Caco-2 (cell line): ENCODE results near the gene ASPA. TPM values are rescaled to one million over a fixed set of nuclear protein-coding genes. Genes with fewer than 3 reads are reported as not detected.

ENCODE experiments used
- BruUV-seq: library from RNA; stranded (reverse); fragments of 400-500 nt; replicated peaks from 2 replicates; lab custom pipeline; 2021; lab: Mats Ljungman, UMichigan
- CTCF ChIA-PET: fragments of 300-600 bp; sonication (Branson Sonifier 250); formaldehyde crosslinking; loops from one replicate; lab custom pipeline; 2022; ENCODE audit warnings: antibody characterized with exemption; lab: Charles Lee
- POLR2A ChIA-PET: fragments of 300-600 bp; sonication (Branson Sonifier 250); formaldehyde crosslinking; loops from one replicate; lab custom pipeline; 2022; ENCODE audit warnings: antibody characterized with exemption; lab: Charles Lee
- DNase-seq, 2 experiments: peaks; one replicate each; pipeline versions ENCODE4 v3.0.0 to v3.0.0-alpha.2; 2020 to 2022
- H3K27me3 ChIP-seq: replicated peaks from 2 replicates; pipeline ENCODE4 v1.6.0; 2011; ENCODE audit warnings: low read length; ENCODE audit not compliant: control insufficient read depth, insufficient read depth
- H3K36me3 ChIP-seq: 2 replicates; pipeline ENCODE4 v1.5.1; 2011; ENCODE audit warnings: low read length; ENCODE audit not compliant: control insufficient read depth, insufficient read depth
- H3K4me1 ChIP-seq: fragments of 250-450 bp; sonication (Bioruptor Pico); 2 replicates; pipeline ENCODE4 v1.5.1; 2020; ENCODE audit warnings: mild to moderate bottlenecking
- H3K4me3 ChIP-seq: 2 replicates; pipeline ENCODE4 v1.5.1; 2011; ENCODE audit warnings: low read depth, mild to moderate bottlenecking, control low read depth, low read length
- H3K9me3 ChIP-seq: fragments of 250-450 bp; sonication (Bioruptor Pico); 2 replicates; pipeline ENCODE4 v1.5.1; 2020; ENCODE audit warnings: mild to moderate bottlenecking, moderate library complexity
- H3K27ac Mint-ChIP-seq: one replicate; pipeline ENCODE4 v1.8.0; 2022; ENCODE audit warnings: mixed read lengths; ENCODE audit not compliant: unreplicated experiment
- H3K27me3 Mint-ChIP-seq: one replicate; pipeline ENCODE4 v1.8.0; 2022; ENCODE audit warnings: mixed read lengths; ENCODE audit not compliant: insufficient read depth, unreplicated experiment
- H3K36me3 Mint-ChIP-seq: one replicate; pipeline ENCODE4 v1.8.0; 2022; ENCODE audit warnings: mild to moderate bottlenecking, mixed read lengths; ENCODE audit not compliant: insufficient read depth, unreplicated experiment
- H3K4me1 Mint-ChIP-seq: one replicate; pipeline ENCODE4 v1.8.0; 2022; ENCODE audit warnings: low read depth, mixed read lengths; ENCODE audit not compliant: unreplicated experiment
- H3K4me3 Mint-ChIP-seq: one replicate; pipeline ENCODE4 v1.8.0; 2022; ENCODE audit warnings: mild to moderate bottlenecking, moderate library complexity, mixed read lengths; ENCODE audit not compliant: unreplicated experiment
- H3K9me3 Mint-ChIP-seq: one replicate; pipeline ENCODE4 v1.8.0; 2022; ENCODE audit warnings: mixed read lengths; ENCODE audit not compliant: unreplicated experiment
- intact Hi-C: fragments of 100-400 bp; cut with micrococcal nuclease; formaldehyde crosslinking; loops from one replicate; pipeline ENCODE4 v1.10.0; 2022; ENCODE audit not compliant: unreplicated experiment
- total RNA-seq: library from RNA; stranded (reverse); gene quantifications from 2 replicates; pipeline ENCODE4 v1.2.3, GENCODE V29; 2022
- TF ChIP-seq, protein P1 (sequence below), 2 experiments: fragments of 200-600 bp in 1 of 2; IDR thresholded peaks; 1 replicate in 1 of 2; 2 replicates in 1 of 2; pipeline versions ENCODE4 v1.5.1 to v1.8.0; 2011 to 2022; ENCODE audit warnings: antibody characterized with exemption in 1 of 2, control low read depth in 1 of 2, inconsistent platforms in 1 of 2, low read depth in 1 of 2, low read length in 1 of 2, mild to moderate bottlenecking in 1 of 2, moderate library complexity in 1 of 2; ENCODE audit not compliant: insufficient read depth in 1 of 2, severe bottlenecking in 1 of 2, unreplicated experiment in 1 of 2

Gene ASPA
- total RNA-seq, 1 experiment from 2014 or later = 0.27 TPM

DNA sequence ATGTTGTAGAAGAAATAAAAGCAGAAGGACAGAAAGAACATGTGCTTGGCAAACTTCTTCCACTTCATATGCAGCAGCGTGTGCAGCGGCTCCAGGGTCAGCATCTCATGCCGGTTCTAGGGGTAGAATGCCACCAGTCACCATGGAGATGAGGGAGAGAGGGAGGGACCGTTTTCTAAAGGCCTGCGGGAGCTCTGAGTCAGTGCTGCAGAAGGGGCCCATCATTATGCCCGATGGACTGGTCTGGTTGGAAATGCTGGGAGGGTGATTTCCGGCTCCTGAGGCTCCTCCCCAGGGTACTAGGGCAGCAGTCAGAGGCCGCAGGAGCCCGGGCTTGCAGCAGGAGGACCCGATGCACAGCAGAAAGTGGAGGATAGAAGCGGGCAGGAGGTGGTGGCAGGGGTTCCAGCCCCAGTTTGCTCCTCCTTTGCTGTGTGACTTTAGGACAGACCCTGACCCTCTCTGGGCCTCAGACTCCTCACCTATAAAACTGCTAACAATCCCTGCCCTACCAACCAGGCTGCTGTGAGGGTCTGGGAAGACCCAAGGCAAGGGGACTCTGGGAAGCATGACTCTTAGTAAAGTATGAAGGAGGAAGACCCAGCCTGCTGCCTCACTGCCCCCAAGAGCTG is 53.2 kb downstream of the ASPA start:
- Mint-ChIP-seq H3K9me3 (peaks cover 10% of the 10 kb centered on the region), H3K27ac (peak overlapping the region; percentile 97), H3K4me3 (peak overlapping the region; percentile 69), H3K4me1 (peaks cover 22% of the 10 kb centered on the region), H3K36me3 (peaks cover 22% of the 10 kb centered on the region), H3K27me3 (no peaks in the 10 kb centered on the region)
- H3K9me3 ChIP-seq = no peaks in the 10 kb centered on the region
- H3K4me3 ChIP-seq = no peak overlapping the region
- TF ChIP-seq, protein P1, sequence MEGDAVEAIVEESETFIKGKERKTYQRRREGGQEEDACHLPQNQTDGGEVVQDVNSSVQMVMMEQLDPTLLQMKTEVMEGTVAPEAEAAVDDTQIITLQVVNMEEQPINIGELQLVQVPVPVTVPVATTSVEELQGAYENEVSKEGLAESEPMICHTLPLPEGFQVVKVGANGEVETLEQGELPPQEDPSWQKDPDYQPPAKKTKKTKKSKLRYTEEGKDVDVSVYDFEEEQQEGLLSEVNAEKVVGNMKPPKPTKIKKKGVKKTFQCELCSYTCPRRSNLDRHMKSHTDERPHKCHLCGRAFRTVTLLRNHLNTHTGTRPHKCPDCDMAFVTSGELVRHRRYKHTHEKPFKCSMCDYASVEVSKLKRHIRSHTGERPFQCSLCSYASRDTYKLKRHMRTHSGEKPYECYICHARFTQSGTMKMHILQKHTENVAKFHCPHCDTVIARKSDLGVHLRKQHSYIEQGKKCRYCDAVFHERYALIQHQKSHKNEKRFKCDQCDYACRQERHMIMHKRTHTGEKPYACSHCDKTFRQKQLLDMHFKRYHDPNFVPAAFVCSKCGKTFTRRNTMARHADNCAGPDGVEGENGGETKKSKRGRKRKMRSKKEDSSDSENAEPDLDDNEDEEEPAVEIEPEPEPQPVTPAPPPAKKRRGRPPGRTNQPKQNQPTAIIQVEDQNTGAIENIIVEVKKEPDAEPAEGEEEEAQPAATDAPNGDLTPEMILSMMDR (IDR thresholded peaks at IDR 0.05; ENCODE audit: insufficient read depth in 1 of 2, low read depth in 1 of 2, low read length in 1 of 2, severe bottlenecking in 1 of 2, unreplicated experiment in 1 of 2) = no peak
- intact Hi-C loops = no loop called here
- DNase-seq = no peak
- peaks cover 36% of the 10 kb centered on the region for H3K4me1 ChIP-seq
- ChIA-PET POLR2A (no interaction called here), CTCF (interaction anchor here (0.6 kb wide), 1 partner anchor 18 kb away, joined by 3 read pairs; no protein-coding TSS in a partner anchor)
- no peaks in the 10 kb centered on the region for H3K36me3 ChIP-seq
- no peaks in the 10 kb centered on the region for H3K27me3 ChIP-seq
- TSS peak; percentile 57 for BruUV-seq

DNA sequence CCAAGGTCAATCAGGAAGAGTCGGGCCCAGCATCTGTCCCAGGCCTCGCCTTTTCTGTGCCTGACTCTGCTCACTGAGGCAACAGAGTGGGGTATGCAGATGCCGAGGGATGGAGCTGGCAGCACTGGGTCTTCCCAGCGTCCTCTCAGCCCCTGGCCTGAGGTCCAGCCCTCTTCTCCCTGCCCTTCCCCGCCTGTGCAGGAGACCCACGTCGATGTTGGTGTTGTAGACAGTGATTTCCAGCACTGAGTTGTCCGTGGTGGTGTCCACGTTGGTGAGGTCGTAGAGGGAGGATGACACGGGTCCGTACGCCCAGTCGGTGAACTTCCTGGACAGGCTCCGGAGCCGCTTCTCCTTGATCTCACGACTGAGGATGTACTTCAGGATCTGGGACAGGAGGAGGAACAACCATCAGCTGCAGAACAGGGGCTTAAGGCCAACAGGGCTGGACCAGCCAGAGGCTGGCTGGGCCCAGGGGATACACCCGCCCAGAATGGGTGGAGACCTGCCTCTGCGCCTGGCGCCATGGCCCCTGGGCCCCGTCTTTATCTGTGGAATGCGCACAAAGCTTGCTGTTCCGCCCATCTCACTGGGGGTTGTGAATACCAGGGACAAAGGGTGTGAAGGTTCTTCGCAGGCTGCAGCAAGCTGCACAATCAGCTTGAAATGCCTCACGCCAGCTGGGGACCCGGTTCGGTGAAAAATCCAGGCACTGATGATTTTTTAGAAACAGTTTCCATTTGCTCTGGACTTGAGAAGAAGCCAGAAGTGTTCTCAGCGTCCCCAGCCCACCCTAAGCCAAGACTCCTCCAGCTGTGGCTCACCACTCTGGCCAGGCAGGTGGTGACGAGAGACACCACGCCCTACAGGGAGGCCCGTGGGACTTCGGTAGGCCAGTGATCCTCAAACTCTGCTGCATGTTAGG is 54.3 kb downstream of the ASPA start:
- H3K27ac Mint-ChIP-seq = peak overlapping the region; percentile 97
- H3K4me3 Mint-ChIP-seq = peak overlapping the region; percentile 69
- Histone ChIP-seq H3K4me3 (0 out of 2 replicates have a peak overlapping the region, but pooled peaks have one; percentile 6), H3K36me3 (no peaks in the 10 kb centered on the region), H3K4me1 (peaks cover 36% of the 10 kb centered on the region), H3K27me3 (no peaks in the 10 kb centered on the region), H3K9me3 (no peaks in the 10 kb centered on the region)
- TF ChIP-seq, protein P1 (IDR thresholded peaks at IDR 0.05; ENCODE audit: insufficient read depth in 1 of 2, low read depth in 1 of 2, low read length in 1 of 2, severe bottlenecking in 1 of 2, unreplicated experiment in 1 of 2) = no peak
- H3K9me3 Mint-ChIP-seq = peaks cover 10% of the 10 kb centered on the region
- peaks cover 22% of the 10 kb centered on the region for H3K36me3 Mint-ChIP-seq
- BruUV-seq = no TSS peak
- ChIA-PET CTCF (interaction anchor here (0.6 kb wide), 5 partner anchors 16 to 443 kb away, joined by 3 read pairs; no protein-coding TSS in a partner anchor), POLR2A (interaction anchor here (1.2 kb wide), 1 partner anchor 106 kb away, joined by 9 read pairs; the partner anchor contains the start of genes CTNS and SHPK)
- peak; percentile 96 to 98 for DNase-seq
- intact Hi-C loops = loop anchor here (10.0 kb wide), 1 partner anchor 55 kb away; the partner anchor contains the start of genes ASPA and SPATA22
- H3K4me1 Mint-ChIP-seq = peaks cover 22% of the 10 kb centered on the region
- H3K27me3 Mint-ChIP-seq = no peaks in the 10 kb centered on the region
